Immature natural killer cell (primary cell): ENCODE measurements around the gene PCSK2. TPM values are rescaled to one million over a fixed set of nuclear protein-coding genes. Genes with fewer than 3 reads are reported as not detected.

ENCODE experiments used
- DNase-seq, 3 donors: peaks; one replicate each; pipeline ENCODE4 v3.0.0; 2022; ENCODE audit warnings: mixed read lengths in 1 of 3
- H3K27ac Mint-ChIP-seq, 6 donors: one replicate each; pipeline ENCODE4 v1.8.0; 2020; ENCODE audit warnings: mixed read lengths in 6 of 6, mild to moderate bottlenecking in 5 of 6, inconsistent platforms in 4 of 6, moderate library complexity in 3 of 6
- H3K27me3 Mint-ChIP-seq, 3 donors: one replicate each; pipeline ENCODE4 v1.8.0; 2020 to 2021; ENCODE audit warnings: low read depth in 3 of 3, mild to moderate bottlenecking in 3 of 3, mixed read lengths in 3 of 3, moderate library complexity in 3 of 3, inconsistent platforms in 1 of 3
- H3K36me3 Mint-ChIP-seq, 3 donors: one replicate each; pipeline ENCODE4 v1.8.0; 2020; ENCODE audit warnings: mixed read lengths in 3 of 3, inconsistent platforms in 2 of 3, mild to moderate bottlenecking in 2 of 3
- H3K4me1 Mint-ChIP-seq, 2 donors: one replicate each; pipeline ENCODE4 v1.8.0; 2020; ENCODE audit warnings: inconsistent platforms in 2 of 2, mild to moderate bottlenecking in 2 of 2, mixed read lengths in 2 of 2, moderate library complexity in 1 of 2
- H3K4me3 Mint-ChIP-seq, 5 donors: one replicate each; pipeline ENCODE4 v1.8.0; 2020; ENCODE audit warnings: mild to moderate bottlenecking in 5 of 5, mixed read lengths in 5 of 5, inconsistent platforms in 3 of 5, moderate library complexity in 3 of 5
- H3K9me3 Mint-ChIP-seq, 6 donors: one replicate each; pipeline ENCODE4 v1.8.0; 2020; ENCODE audit warnings: mild to moderate bottlenecking in 6 of 6, mixed read lengths in 6 of 6, inconsistent platforms in 4 of 6, moderate library complexity in 3 of 6
- polyA plus RNA-seq, 3 donors: library from polyadenylated mRNA; unstranded; fragments of 300-500 nt; fragmentation: Illumina TruSeq; gene quantifications; one replicate each; pipeline ENCODE4 v1.2.3, GENCODE V29; 2021

PCSK2 gene
- polyA plus RNA-seq, 3 donors from 2014 or later: not detected

DNA sequence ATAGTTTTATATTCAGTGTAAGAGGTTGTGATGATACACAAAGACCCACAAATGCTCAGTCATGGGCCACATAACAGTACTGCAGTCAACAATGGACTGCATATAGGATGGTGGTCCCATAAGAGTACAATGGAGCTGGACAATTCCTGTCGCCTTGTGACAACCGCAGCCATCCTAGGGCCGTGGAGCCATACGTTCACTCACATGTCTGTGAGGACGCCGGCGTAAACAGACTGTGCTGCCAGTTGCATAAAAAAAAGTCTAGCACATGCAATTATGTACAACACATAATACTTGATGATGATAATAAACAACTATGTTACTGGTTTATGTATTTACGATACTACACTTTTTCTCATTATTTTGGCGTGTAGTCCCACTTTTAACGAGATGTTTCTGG, 273.4 kb downstream of the PCSK2 start:
- no peak for DNase-seq
- H3K4me1 Mint-ChIP-seq: peaks cover 21 to 22% of the 10 kb centered on the region in 2 donors
- H3K27ac Mint-ChIP-seq: no peak overlapping the region
- H3K27me3 Mint-ChIP-seq: peaks cover 5 to 15% (median 7%) of the 10 kb centered on the region in 3 donors
- H3K9me3 Mint-ChIP-seq: no peaks in the 10 kb centered on the region
- H3K4me3 Mint-ChIP-seq: no peak overlapping the region
- H3K36me3 Mint-ChIP-seq: peaks cover 7 to 13% (median 11%) of the 10 kb centered on the region in 3 donors

GRCh38 chr20:17500826-17501225, 274.0 kb downstream of the PCSK2 start:
- Mint-ChIP-seq H3K27me3 (peaks cover 7 to 19% (median 11%) of the 10 kb centered on the region in 3 donors), H3K4me1 (peaks cover 27 to 28% of the 10 kb centered on the region in 2 donors), H3K4me3 (no peak overlapping the region), H3K9me3 (no peaks in the 10 kb centered on the region), H3K36me3 (peaks cover 7 to 11% (median 8%) of the 10 kb centered on the region in 3 donors), H3K27ac (no peak overlapping the region)
- DNase-seq: no peak

GRCh38 chr20:17501701-17502100, 274.9 kb downstream of the PCSK2 start:
- no peak for DNase-seq
- peaks cover 7 to 17% (median 14%) of the 10 kb centered on the region in 3 donors for H3K27me3 Mint-ChIP-seq
- peaks cover 34 to 36% of the 10 kb centered on the region in 2 donors for H3K4me1 Mint-ChIP-seq
- H3K4me3 Mint-ChIP-seq: no peak overlapping the region
- H3K36me3 Mint-ChIP-seq: peaks cover 5 to 7% (median 7%) of the 10 kb centered on the region in 3 donors
- peak overlapping the region in 1 of 6 donors; percentile 74 for H3K27ac Mint-ChIP-seq
- no peaks in the 10 kb centered on the region for H3K9me3 Mint-ChIP-seq

- peaks cover 7 to 15% (median 14%) of the 10 kb centered on the region in 3 donors for H3K27me3 Mint-ChIP-seq
- H3K4me3 Mint-ChIP-seq: no peak overlapping the region
- H3K4me1 Mint-ChIP-seq: peaks cover 38 to 40% of the 10 kb centered on the region in 2 donors
- no peaks in the 10 kb centered on the region for H3K9me3 Mint-ChIP-seq
- no peak for DNase-seq
- peak overlapping the region in 2 of 6 donors; percentile 7 to 46 for H3K27ac Mint-ChIP-seq
- peaks cover 5 to 7% (median 7%) of the 10 kb centered on the region in 3 donors for H3K36me3 Mint-ChIP-seq
Measured at GRCh38 chr20:17502105-17502504, 275.3 kb downstream of the PCSK2 start.

DNA sequence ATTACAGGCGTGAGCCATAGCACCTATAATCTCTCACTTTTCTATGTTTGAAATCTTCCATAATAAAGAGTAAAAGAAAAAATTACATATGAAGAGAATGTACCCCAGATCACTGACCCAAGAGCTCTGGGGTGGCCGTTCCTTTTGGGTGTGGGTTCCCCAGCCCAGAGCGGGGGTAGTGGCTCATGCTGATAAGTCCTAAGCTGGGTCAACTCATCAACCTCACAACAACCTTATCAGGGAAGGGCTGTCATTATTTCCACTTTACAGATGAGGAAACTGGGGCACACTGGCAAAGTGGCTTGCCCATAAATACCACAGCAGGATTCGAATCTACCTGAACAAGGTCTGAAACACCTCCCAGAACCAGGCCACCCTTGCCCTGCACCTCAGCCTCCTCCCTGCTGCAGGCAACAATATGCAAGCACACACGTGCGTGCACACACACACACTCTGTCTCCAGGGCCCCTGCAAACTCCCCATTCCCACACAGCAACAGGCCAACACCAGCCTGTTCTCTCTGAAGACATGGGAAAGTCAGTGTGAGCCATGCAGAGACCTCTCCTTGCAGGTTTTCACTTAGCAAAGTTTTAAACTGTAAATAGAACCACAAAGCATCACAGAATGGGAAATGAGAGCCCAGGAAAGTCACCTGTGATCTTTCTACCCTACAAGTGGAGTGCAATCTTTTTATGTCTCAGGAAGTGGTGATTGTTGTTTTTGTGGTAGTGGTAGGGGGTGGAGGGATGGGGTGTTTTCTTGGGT, 276.6 kb downstream of the PCSK2 start:
- peaks cover 50 to 53% of the 10 kb centered on the region in 2 donors for H3K4me1 Mint-ChIP-seq

DNA sequence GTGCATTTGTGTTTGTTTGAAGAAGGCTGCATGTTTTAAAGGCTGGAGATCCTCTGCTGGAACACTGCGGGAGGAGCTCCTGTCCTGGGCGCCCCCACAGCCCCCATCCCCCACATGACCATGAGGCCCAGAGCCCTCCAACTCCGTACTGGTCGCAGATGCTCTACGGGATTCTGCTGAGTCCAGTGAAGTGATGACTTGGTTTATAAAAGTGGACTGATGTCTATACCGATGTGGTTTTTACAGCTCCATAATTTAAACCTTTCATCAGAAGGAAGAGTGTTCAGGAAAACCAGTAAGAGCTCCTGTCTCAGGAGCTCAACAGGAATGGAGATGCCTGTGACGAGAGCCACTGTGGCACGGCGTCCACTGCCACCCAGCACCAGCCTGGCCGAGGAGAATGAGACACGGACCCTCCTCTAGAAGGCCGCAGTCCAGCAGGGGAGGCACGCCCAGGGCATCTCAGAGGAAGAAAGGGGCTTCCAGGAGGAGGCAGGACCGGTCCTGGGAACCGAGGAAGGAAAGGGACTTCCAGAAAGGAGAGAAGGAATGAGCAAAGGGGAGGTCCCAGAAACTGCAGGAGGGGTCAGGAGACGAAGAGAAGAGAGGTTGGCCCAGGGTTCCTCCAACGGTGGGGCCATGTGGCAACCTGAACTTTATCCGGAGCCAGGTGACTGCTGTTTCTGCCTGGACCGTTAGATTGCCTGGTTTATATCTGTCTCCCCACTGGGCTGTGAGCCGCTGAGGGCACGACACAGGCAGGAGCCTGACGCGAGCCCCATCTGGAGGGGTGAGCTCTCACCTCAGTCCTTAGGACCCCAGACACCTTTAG, 277.4 kb downstream of the PCSK2 start:
- Mint-ChIP-seq H3K9me3 (no peaks in the 10 kb centered on the region), H3K4me3 (peak overlapping the region; percentile 87 to 97 (median 90)), H3K27me3 (peaks cover 7 to 18% (median 14%) of the 10 kb centered on the region in 3 donors), H3K36me3 (peaks cover 0 to 3% (median 0%) of the 10 kb centered on the region in 3 donors), H3K27ac (peak overlapping the region; percentile 95 to 97 (median 96)), H3K4me1 (peaks cover 50 to 53% of the 10 kb centered on the region in 2 donors)
- DNase-seq: no peak

More for the DNA sequence above, 276.6 kb downstream of the PCSK2 start:
- peaks cover 3 to 7% (median 5%) of the 10 kb centered on the region in 3 donors for H3K36me3 Mint-ChIP-seq
- peaks cover 7 to 18% (median 14%) of the 10 kb centered on the region in 3 donors for H3K27me3 Mint-ChIP-seq
- H3K9me3 Mint-ChIP-seq: no peaks in the 10 kb centered on the region
- peak overlapping the region in 4 of 5 donors; percentile 27 to 97 (median 92) for H3K4me3 Mint-ChIP-seq
- H3K27ac Mint-ChIP-seq: peak overlapping the region; percentile 68 to 97 (median 96)
- DNase-seq: peak in 1 of 3 donors; percentile 39

- Mint-ChIP-seq H3K4me1 (peaks cover 50 to 58% of the 10 kb centered on the region in 2 donors), H3K36me3 (peaks cover 0 to 3% (median 0%) of the 10 kb centered on the region in 3 donors), H3K27ac (peak overlapping the region; percentile 95 to 97 (median 96)), H3K27me3 (peaks cover 7 to 18% (median 14%) of the 10 kb centered on the region in 3 donors), H3K4me3 (peak overlapping the region; percentile 87 to 97 (median 90)), H3K9me3 (no peaks in the 10 kb centered on the region)
- DNase-seq: peak; percentile 80 to 83 (median 82)
Measured at GRCh38 chr20:17504898-17505635, 278.2 kb downstream of the PCSK2 start.

DNA sequence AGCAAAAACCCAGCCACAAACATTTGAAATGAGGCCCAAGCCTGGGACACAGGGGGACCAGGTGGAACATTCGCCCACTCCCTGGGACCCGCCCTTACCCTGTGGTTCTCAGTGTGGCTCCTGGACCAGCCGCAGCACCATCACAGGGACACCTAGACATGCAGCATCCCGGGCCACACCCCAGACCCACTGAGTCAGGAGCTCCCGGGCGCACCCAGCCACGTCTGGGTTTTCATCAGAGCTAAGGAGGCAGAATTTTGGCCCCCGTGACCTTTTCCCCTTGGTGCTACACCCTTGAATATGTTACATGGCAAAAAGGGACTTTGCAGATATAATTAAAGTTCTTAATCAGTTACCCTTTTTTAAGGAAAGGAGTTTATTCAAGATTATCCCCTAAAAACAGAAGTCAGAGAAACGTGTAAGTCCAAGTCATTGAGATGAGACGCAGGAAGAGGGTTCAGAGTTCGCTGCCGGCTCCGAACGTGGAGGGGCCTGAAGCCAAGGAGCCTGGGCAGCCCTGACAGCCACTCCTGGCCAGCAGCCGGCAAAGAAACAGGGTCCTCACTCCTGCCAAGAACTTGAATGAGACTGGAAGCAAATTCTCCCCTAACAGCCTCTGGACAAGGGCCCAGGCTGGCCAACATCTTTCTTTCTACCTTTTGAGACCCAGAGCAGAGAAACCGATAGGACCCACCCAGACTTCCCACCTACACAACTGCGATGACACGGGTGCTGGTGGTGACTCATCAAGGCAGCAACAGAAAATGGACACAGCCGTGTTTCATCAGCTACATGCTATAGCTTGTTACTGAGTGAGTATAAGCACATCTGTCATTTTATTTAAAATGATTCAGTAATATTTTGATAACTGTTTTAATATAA, 279.0 kb downstream of the PCSK2 start:
- Mint-ChIP-seq H3K27ac (peak overlapping the region; percentile 95 to 97 (median 96)), H3K9me3 (no peaks in the 10 kb centered on the region), H3K36me3 (peaks cover 0 to 3% (median 0%) of the 10 kb centered on the region in 3 donors), H3K4me3 (peak overlapping the region; percentile 87 to 97 (median 90)), H3K4me1 (peaks cover 57 to 66% of the 10 kb centered on the region in 2 donors), H3K27me3 (peaks cover 6 to 18% (median 14%) of the 10 kb centered on the region in 3 donors)
- DNase-seq: peak; percentile 62 to 68 (median 64)

GRCh38 chr20:17507032-17507431, 280.2 kb downstream of the PCSK2 start:
- Mint-ChIP-seq H3K27me3 (peaks cover 6 to 18% (median 17%) of the 10 kb centered on the region in 3 donors), H3K4me3 (peak overlapping the region; percentile 48 to 88 (median 57)), H3K27ac (peak overlapping the region; percentile 42 to 97 (median 92)), H3K36me3 (no peaks in the 10 kb centered on the region), H3K4me1 (peaks cover 68 to 77% of the 10 kb centered on the region in 2 donors), H3K9me3 (no peaks in the 10 kb centered on the region)
- peak; percentile 13 to 43 (median 35) for DNase-seq

GRCh38 chr20:17507531-17507930, 280.7 kb downstream of the PCSK2 start:
- Mint-ChIP-seq H3K27me3 (peaks cover 6 to 17% (median 14%) of the 10 kb centered on the region in 3 donors), H3K4me1 (peaks cover 72 to 82% of the 10 kb centered on the region in 2 donors), H3K27ac (peak overlapping the region; percentile 42 to 97 (median 92)), H3K4me3 (peak overlapping the region; percentile 48 to 88 (median 57)), H3K9me3 (no peaks in the 10 kb centered on the region), H3K36me3 (no peaks in the 10 kb centered on the region)
- peak in 1 of 3 donors; percentile 21 for DNase-seq

DNA sequence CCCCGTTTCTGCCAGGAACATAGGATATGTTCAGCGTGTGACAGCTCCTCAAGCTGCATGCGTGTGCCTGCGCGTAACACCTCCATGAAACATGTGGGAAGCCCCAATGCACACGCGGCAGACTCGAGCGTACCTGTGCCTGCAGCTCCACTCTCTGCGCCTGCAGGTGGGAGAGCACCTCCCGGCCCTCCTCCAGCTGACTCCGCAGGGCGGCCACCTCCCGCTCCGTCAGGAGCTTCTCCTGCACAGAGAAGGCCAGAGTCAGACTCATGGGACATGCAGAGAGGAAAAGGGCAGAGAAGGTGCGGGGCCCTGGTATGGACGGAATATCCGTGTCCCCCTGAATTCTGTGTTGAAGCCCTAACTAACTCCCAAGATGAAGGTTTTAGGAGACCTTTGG, 281.9 kb downstream of the PCSK2 start:
- Mint-ChIP-seq H3K36me3 (no peaks in the 10 kb centered on the region), H3K4me3 (peak overlapping the region in 1 of 5 donors; percentile 79), H3K4me1 (peaks cover 73 to 87% of the 10 kb centered on the region in 2 donors), H3K27ac (no peak overlapping the region), H3K27me3 (peaks cover 6 to 18% (median 14%) of the 10 kb centered on the region in 3 donors), H3K9me3 (no peaks in the 10 kb centered on the region)
- DNase-seq: no peak

DNA sequence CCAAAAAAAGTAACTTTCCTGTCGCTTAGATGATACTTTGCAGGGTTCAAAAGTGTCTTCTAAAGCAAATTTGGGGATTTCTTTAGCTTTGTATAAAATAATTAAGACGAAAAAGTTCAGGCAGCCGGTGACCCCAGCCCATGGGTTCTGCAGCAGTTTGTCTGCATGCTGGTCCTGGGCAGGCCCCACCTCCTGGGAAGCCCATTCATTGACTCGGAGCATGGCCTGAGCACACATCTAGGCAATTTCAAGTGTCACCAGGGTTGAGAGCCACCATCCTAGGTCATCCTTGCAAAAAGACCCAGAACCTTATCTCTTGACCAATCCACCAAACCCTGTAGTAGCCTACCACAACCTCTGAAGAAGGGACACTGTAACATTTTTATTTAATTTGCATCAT, 283.7 kb downstream of the PCSK2 start:
- peaks cover 0 to 10% (median 3%) of the 10 kb centered on the region in 3 donors for H3K27me3 Mint-ChIP-seq
- H3K27ac Mint-ChIP-seq: no peak overlapping the region
- H3K4me1 Mint-ChIP-seq: peaks cover 55 to 69% of the 10 kb centered on the region in 2 donors
- H3K4me3 Mint-ChIP-seq: peak overlapping the region in 3 of 5 donors; percentile 13 to 78 (median 32)
- no peaks in the 10 kb centered on the region for H3K9me3 Mint-ChIP-seq
- H3K36me3 Mint-ChIP-seq: no peaks in the 10 kb centered on the region
- DNase-seq: no peak
